Body of pancreas (tissue), 4 donors: ENCODE data around the gene DLG3. TPM values are rescaled to one million over a fixed set of nuclear protein-coding genes. Genes with fewer than 3 reads are reported as not detected.

Experiments used
- ATAC-seq: fragments of 150-250 bp; one replicate; pipeline ENCODE4 v1.9.1; 2016
- DNase-seq, 4 donors: peaks; one replicate each; pipeline ENCODE4 v3.0.0-alpha.2; 2019
- H3K27ac ChIP-seq, 4 donors: fragments of 200-600 bp; sonication (generic); 1 replicate in 3 of 4; 2 replicates in 1 of 4; pipeline versions ENCODE4 v1.5.1 to v1.6.1; 2016 to 2019; ENCODE audit warnings: mild to moderate bottlenecking in 1 of 4, mixed read lengths in 1 of 4, moderate library complexity in 1 of 4
- H3K27me3 ChIP-seq, 2 donors: fragments of 200-600 bp; sonication (generic); one replicate each; pipeline ENCODE4 v1.6.0; 2016; ENCODE audit warnings: mild to moderate bottlenecking in 1 of 2
- H3K36me3 ChIP-seq, 2 donors: fragments of 200-600 bp; sonication (generic); replicated peaks in 1 of 2; 2 replicates each; pipeline ENCODE4 v1.5.1; 2016; ENCODE audit warnings: low read depth in 2 of 2; ENCODE audit not compliant: insufficient read depth in 1 of 2
- H3K4me1 ChIP-seq: fragments of 200-600 bp; sonication (generic); one replicate; pipeline ENCODE4 v1.6.0; 2016
- H3K4me3 ChIP-seq, 2 donors: fragments of 200-600 bp; sonication (generic); 1 replicate in 1 of 2; 2 replicates in 1 of 2; pipeline ENCODE4 v1.5.1; 2016 to 2019
- H3K9me3 ChIP-seq, 3 donors: fragments of 200-600 bp; sonication (generic); 1 replicate in 2 of 3; 2 replicates in 1 of 3; pipeline ENCODE4 v1.5.1; 2016
- POLR2A ChIP-seq, 3 donors: fragments of 450-650 bp; IDR thresholded peaks; one replicate each; pipeline ENCODE4 v1.6.1; 2016; ENCODE audit warnings: antibody characterized with exemption in 3 of 3, mild to moderate bottlenecking in 2 of 3
- WGBS, 2 donors: methylation state at CpG; one replicate each; pipeline ENCODE4 v1.1.5; 2017; 5-methylcytosine and 5-hydroxymethylcytosine counted together
- intact Hi-C: fragments of 100-400 bp; cut with DNase I; formaldehyde crosslinking; loops from one replicate; pipeline ENCODE4 v1.15.1; 2023
- total RNA-seq, 2 donors: library from RNA; depleted of rRNA; stranded (reverse); fragments of >200 nt; gene quantifications; one replicate each; pipeline ENCODE4 v1.1.0, GENCODE V29; 2016
- TF ChIP-seq, protein P1 (sequence below), 7 experiments: fragments of 450-650 bp in 4 of 7; fragments of 200-600 bp in 3 of 7; sonication (generic) in 3 of 7; IDR thresholded peaks; one replicate each; pipeline ENCODE4 v1.5.1; 2016 to 2019; ENCODE audit warnings: antibody characterized with exemption in 7 of 7

The DLG3 gene
- total RNA-seq, 2 donors from 2014 or later: 26.0 to 26.7 TPM

DNA sequence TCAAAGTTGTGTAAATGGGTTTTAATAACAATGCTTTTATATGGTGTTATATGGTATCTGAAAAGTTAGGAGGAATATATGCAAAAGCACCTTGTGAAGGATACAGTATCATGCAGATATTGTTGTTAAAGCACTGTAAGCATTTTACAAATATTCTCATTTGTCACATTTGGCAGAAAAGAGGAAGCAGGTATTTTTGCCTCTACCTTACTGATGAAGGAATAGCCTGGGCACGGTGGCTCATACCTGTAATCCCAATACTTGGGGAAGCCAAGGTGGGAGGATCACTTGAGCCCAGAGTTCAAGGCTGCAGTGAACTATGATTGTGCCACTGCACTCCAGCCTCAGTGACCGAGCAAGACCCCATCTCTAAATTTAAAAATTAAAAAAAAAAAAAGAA, 33.7 kb upstream of the DLG3 start:
- Histone ChIP-seq H3K27ac (no peak overlapping the region), H3K9me3 (no peaks in the 10 kb centered on the region), H3K36me3 (no peaks in the 10 kb centered on the region), H3K4me1 (no peaks in the 10 kb centered on the region), H3K4me3 (no peak overlapping the region), H3K27me3 (no peaks in the 10 kb centered on the region)
- DNase-seq (no peak), ATAC-seq (no peak)
- 80 to 100% methylated on average over 2 of the region's 2 CpGs for WGBS, 2 donors
- intact Hi-C loops: no loop called here
- TF ChIP-seq POLR2A (IDR thresholded peaks at IDR 0.05): no peak
- TF ChIP-seq, protein P1, sequence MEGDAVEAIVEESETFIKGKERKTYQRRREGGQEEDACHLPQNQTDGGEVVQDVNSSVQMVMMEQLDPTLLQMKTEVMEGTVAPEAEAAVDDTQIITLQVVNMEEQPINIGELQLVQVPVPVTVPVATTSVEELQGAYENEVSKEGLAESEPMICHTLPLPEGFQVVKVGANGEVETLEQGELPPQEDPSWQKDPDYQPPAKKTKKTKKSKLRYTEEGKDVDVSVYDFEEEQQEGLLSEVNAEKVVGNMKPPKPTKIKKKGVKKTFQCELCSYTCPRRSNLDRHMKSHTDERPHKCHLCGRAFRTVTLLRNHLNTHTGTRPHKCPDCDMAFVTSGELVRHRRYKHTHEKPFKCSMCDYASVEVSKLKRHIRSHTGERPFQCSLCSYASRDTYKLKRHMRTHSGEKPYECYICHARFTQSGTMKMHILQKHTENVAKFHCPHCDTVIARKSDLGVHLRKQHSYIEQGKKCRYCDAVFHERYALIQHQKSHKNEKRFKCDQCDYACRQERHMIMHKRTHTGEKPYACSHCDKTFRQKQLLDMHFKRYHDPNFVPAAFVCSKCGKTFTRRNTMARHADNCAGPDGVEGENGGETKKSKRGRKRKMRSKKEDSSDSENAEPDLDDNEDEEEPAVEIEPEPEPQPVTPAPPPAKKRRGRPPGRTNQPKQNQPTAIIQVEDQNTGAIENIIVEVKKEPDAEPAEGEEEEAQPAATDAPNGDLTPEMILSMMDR (IDR thresholded peaks at IDR 0.05): no peak

DNA sequence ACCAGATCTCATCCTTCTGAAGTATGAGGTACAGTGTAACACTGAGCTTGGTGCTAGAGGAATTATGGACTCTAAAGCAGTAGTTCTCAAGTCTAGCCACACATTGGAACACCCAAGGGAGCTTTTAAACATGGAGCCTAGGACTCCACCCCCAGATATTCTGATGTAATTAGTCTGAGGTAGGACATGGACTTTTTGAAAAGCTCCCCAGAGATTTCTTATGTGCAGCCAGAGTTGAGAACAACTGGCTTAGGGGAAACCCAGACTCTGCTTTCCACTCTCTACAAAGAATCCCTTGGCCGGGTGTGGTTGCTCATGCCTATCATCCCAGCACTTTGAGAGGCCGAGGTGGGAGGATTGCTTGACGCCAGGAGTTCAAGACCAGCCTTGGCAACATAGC, 33.2 kb upstream of the DLG3 start:
- no peaks in the 10 kb centered on the region for H3K4me1 ChIP-seq
- intact Hi-C loops: no loop called here
- no peaks in the 10 kb centered on the region for H3K9me3 ChIP-seq
- no peaks in the 10 kb centered on the region for H3K36me3 ChIP-seq
- ATAC-seq (no peak), DNase-seq (no peak)
- no peaks in the 10 kb centered on the region for H3K27me3 ChIP-seq
- no peak overlapping the region for H3K27ac ChIP-seq
- WGBS, 2 donors: 100% methylated on average over 1 to 3 of the region's 3 CpGs
- H3K4me3 ChIP-seq: no peak overlapping the region
- no peak for TF ChIP-seq POLR2A (IDR thresholded peaks at IDR 0.05)
- TF ChIP-seq, protein P1 (IDR thresholded peaks at IDR 0.05): no peak

DNA sequence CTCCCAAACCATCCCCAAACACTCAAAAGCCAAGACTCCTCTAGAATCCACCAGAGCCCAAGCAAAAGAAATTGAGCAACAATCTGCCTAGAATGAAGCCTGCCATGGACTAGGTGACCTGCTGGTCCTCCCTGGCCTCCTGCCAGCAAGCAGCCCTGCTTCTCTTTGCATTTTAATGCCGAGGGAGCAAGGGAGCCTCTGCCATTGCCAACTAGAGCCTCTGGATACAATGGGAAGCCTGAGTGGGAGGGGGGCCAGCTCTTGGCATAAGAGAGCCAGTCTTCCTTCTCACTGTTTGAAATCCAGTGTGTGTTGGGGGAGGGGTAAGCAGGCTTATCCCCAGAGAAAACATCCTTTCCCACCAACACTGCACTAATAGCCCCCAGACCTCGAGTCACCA, 23.0 kb upstream of the DLG3 start:
- ATAC-seq: no peak
- DNase-seq: no peak
- 31% methylated on average over 2 of the region's 2 CpGs; no CpG with 5 or more reads in 1 of the 2 donors for WGBS, 2 donors
- no peaks in the 10 kb centered on the region for H3K36me3 ChIP-seq
- no peaks in the 10 kb centered on the region for H3K9me3 ChIP-seq
- H3K27ac ChIP-seq: no peak overlapping the region
- TF ChIP-seq, protein P1 (IDR thresholded peaks at IDR 0.05): no peak
- no peak for TF ChIP-seq POLR2A (IDR thresholded peaks at IDR 0.05)
- H3K4me3 ChIP-seq: no peak overlapping the region
- no peaks in the 10 kb centered on the region for H3K27me3 ChIP-seq
- intact Hi-C loops: loop anchor here (10.0 kb wide), 1 partner anchor 243 kb away; no protein-coding TSS in a partner anchor
- H3K4me1 ChIP-seq: no peaks in the 10 kb centered on the region

DNA sequence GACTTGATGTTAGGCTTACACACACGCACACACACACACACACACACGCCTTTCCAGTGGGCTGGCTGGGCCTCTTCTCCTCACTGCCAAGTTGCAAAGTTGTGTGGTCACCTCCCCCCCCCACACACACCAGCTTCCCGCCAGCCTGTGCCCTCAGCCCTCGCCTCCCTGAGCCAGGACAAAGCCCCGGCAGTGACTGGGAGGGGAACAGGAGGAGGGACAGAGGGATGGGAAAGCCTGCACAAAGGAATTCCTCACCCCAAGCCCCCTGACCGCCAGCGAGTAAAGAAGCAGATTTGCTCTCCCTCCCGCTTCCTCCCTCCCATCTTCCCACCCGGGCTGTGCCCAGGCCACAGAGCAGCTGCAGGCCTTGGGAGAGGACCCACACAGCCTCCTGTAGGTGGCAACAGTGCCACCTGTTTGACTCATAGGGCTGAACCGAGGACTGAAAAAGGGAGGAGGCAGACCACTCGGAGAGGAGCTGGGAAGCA, 21.7 kb upstream of the DLG3 start, which contains the start of gene GDPD2:
Gene GDPD2, plus strand, starts transcription at position 464 of the 491 bp plus-strand sequence. CDS start 1,671 bp downstream, outside the sequence.
- Histone ChIP-seq H3K4me3 (no peak within 1 kb of the TSS), H3K27ac (no peak within 1 kb of the TSS), H3K36me3 (no peaks in the 10 kb centered on the region), H3K4me1 (no peaks in the 10 kb centered on the region), H3K9me3 (no peaks in the 10 kb centered on the region), H3K27me3 (no peaks in the 10 kb centered on the region)
- DNase-seq (peak; percentile 32 to 62 (median 54)), ATAC-seq (peak; percentile 83)
- TF ChIP-seq, protein P1 (IDR thresholded peaks at IDR 0.05): peak in 5 of 7 experiments; percentile 10 to 61 (median 45)
- no peak for TF ChIP-seq POLR2A (IDR thresholded peaks at IDR 0.05)
- 11 to 58% methylated on average over 4 to 7 of the region's 11 CpGs for WGBS, 2 donors
- intact Hi-C loops: loop anchor here (10.0 kb wide), 1 partner anchor 242 kb away; no protein-coding TSS in a partner anchor
